HFFc6 (cell line): ENCODE measurements around the gene SLC51A. TPM values are rescaled to one million over a fixed set of nuclear protein-coding genes. Genes with fewer than 3 reads are reported as not detected.
"Not testable (repeated sequence)": the region's sequence is repeated elsewhere in the genome, so short reads cannot be mapped to it uniquely, and the experiment has no call there.

Experiments used
- DNase-seq: peaks from one replicate; pipeline ENCODE4 v3.0.0-alpha.2; 2018
- H3K27ac Mint-ChIP-seq: 2 replicates; pipeline ENCODE4 v1.8.0; 2020; ENCODE audit warnings: mild to moderate bottlenecking, mixed read lengths
- H3K27me3 Mint-ChIP-seq: 2 replicates; pipeline ENCODE4 v1.8.0; 2021; ENCODE audit warnings: mild to moderate bottlenecking, moderate library complexity, mixed read lengths; ENCODE audit not compliant: insufficient read depth
- H3K36me3 Mint-ChIP-seq: 2 replicates; pipeline ENCODE4 v1.8.0; 2021; ENCODE audit warnings: low read depth, mixed read lengths
- H3K4me1 Mint-ChIP-seq: 2 replicates; pipeline ENCODE4 v1.8.0; 2020; ENCODE audit warnings: low read depth, mixed read lengths
- H3K4me3 Mint-ChIP-seq: 2 replicates; pipeline ENCODE4 v1.8.0; 2020; ENCODE audit warnings: mild to moderate bottlenecking, moderate library complexity, mixed read lengths
- H3K9me3 Mint-ChIP-seq: 2 replicates; pipeline ENCODE4 v1.8.0; 2020; ENCODE audit warnings: mild to moderate bottlenecking, mixed read lengths
- CTCF ChIP-seq: fragments of 200-600 bp; sonication (generic); IDR thresholded peaks from 2 replicates; pipeline ENCODE4 v1.5.0; 2021; ENCODE audit warnings: antibody characterized with exemption, mild to moderate bottlenecking
- total RNA-seq, 6 experiments: library from RNA; stranded (reverse); fragmentation: NEBNext Ultra II Directional; extraction: Animal tissue kit (Norgen Biotek cat#: 25700); gene quantifications; 2 replicates in 1 of 6; 3 replicates in 5 of 6; pipeline ENCODE4 v1.2.3, GENCODE V29; 2021

The SLC51A gene
- total RNA-seq, 6 experiments from 2014 or later: not detected

DNA sequence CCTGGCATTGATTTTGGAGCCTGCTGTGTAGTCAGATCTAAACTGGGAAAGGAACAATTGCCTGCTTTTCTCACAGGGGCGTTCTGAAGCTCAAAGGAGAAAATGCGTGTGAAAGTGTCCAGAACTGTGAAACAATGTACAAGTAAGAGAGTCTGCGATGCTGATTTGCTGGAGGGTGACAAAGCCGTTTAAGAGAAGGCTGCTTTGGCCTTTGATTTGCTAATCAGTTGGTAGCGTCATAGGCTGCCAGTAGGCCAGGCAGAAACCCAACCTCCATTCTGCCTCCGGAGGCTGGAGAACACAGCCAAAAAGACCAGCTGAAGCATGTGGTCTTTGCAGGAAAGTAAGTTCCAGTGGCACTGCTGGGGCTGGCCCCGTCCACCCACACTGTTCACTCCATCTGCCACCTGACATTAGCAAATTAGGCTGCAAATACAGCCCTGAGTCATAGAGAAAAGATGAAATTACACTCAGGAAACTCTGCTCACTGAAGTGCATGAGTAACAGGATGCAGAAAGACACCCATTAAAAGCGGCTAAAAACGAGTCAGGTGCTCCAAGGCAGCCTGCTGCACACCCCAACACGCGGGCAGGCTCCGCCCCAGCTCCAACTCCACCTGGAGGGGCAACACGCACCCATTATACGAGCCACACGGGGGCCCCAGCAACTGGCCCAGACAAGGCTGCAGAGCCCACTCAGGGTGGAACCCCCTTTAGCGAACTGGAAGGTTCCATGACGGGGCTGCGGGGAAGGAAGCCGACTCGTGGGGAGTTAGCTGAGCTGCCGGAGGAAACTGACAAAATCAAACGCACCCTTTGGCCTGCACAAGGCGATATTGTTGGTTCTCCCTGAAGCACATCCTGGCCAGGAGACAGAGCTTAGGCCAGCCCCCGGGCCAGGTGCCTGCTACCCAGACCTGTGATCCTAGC lies 36.7 kb upstream of the SLC51A start:
- TF ChIP-seq CTCF: no peak
- no peaks in the 10 kb centered on the region for H3K9me3 Mint-ChIP-seq
- no peak for DNase-seq
- H3K36me3 Mint-ChIP-seq: no peaks in the 10 kb centered on the region
- peaks cover 26% of the 10 kb centered on the region for H3K27me3 Mint-ChIP-seq
- no peak overlapping the region for H3K4me3 Mint-ChIP-seq
- no peak overlapping the region for H3K27ac Mint-ChIP-seq
- peaks cover 9% of the 10 kb centered on the region for H3K4me1 Mint-ChIP-seq

DNA sequence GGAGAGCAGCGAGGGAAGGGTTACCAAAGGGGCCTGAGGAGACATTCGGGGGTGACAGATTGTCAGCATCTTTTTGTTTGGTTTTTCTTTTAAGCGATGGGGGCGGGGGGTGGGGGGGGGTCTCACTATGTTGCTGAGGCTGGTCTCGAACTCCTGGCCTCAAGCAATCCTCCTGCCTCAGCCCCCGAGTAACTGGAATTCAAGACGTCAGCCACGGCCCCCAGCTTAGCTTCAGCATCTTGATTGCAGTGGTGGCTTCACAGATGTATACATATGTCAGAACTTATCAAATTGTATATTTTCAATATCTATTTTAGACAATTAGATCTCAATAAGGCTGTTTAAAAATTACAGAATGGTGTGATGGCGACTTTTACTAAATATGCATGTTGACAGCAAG lies 36.0 kb upstream of the SLC51A start:
- H3K27ac Mint-ChIP-seq: no peak overlapping the region
- H3K4me1 Mint-ChIP-seq: peaks cover 9% of the 10 kb centered on the region
- H3K36me3 Mint-ChIP-seq: no peaks in the 10 kb centered on the region
- H3K9me3 Mint-ChIP-seq: no peaks in the 10 kb centered on the region
- TF ChIP-seq CTCF: no peak
- H3K4me3 Mint-ChIP-seq: no peak overlapping the region
- H3K27me3 Mint-ChIP-seq: peaks cover 20% of the 10 kb centered on the region
- DNase-seq: no peak

- peaks cover 20% of the 10 kb centered on the region for H3K27me3 Mint-ChIP-seq
- H3K9me3 Mint-ChIP-seq: no peaks in the 10 kb centered on the region
- H3K27ac Mint-ChIP-seq: no peak overlapping the region
- no peak for DNase-seq
- H3K4me1 Mint-ChIP-seq: peaks cover 9% of the 10 kb centered on the region
- TF ChIP-seq CTCF: no peak
- H3K4me3 Mint-ChIP-seq: no peak overlapping the region
- no peaks in the 10 kb centered on the region for H3K36me3 Mint-ChIP-seq
Measured at GRCh38 chr3:196181127-196181546, 35.2 kb upstream of the SLC51A start.

- not testable (repeated sequence) for DNase-seq, H3K4me1 Mint-ChIP-seq, H3K36me3 Mint-ChIP-seq, H3K9me3 Mint-ChIP-seq, H3K4me3 Mint-ChIP-seq, H3K27ac Mint-ChIP-seq
- peaks cover 19% of the 10 kb centered on the region for H3K27me3 Mint-ChIP-seq
Measured at GRCh38 chr3:196184169-196184432, 32.2 kb upstream of the SLC51A start.

DNA sequence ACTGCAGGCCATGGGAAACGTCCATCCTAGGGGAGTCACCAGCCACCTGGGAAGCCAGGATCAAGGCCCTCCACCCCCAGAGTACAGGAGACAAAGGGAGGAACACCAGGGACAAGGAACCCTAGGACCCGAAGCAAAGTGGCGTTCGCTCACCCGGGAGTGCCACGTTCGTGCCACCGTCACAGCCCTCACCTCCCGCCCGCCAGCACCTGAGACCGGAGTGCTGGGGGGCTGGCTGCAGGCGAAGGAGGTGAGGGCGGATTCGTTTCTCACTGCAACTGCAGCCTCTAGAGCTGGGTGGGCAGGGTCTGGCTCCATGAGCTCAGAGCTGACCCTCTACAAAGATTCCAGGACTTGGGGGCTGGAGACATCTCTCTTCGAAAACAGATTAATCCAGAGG lies 31.5 kb upstream of the SLC51A start:
- H3K9me3 Mint-ChIP-seq: no peaks in the 10 kb centered on the region
- H3K4me1 Mint-ChIP-seq: 0 out of 2 replicates have a peak, but pooled peaks cover under 1% of the 10 kb centered on the region
- H3K36me3 Mint-ChIP-seq: no peaks in the 10 kb centered on the region
- H3K27ac Mint-ChIP-seq: no peak overlapping the region
- no peak for TF ChIP-seq CTCF
- H3K27me3 Mint-ChIP-seq: peaks cover 19% of the 10 kb centered on the region
- DNase-seq: no peak
- H3K4me3 Mint-ChIP-seq: no peak overlapping the region
